Uterus (tissue), 2 donors: Measurements from ENCODE around the gene CSGALNACT2.

Experiments
- CTCF ChIP-seq, 4 experiments: fragments of 200-600 bp in 2 of 4; fragments of 450-650 bp in 2 of 4; sonication (generic) in 2 of 4; IDR thresholded peaks; one replicate each; pipeline ENCODE4 v1.5.1; 2016 to 2019; ENCODE audit warnings: antibody characterized with exemption in 4 of 4, mild to moderate bottlenecking in 2 of 4, moderate library complexity in 1 of 4
- POLR2A ChIP-seq, 2 donors: fragments of 450-650 bp; IDR thresholded peaks; one replicate each; pipeline ENCODE4 v1.6.1; 2016; ENCODE audit warnings: antibody characterized with exemption in 2 of 2, mild to moderate bottlenecking in 1 of 2, moderate library complexity in 1 of 2

GRCh38 chr10:43230101-43230908 is 92.1 kb downstream of the CSGALNACT2 start:
- TF ChIP-seq POLR2A (IDR thresholded peaks at IDR 0.05) (no peak), CTCF (IDR thresholded peaks at IDR 0.05) (no peak)
